B cell (primary cell): ENCODE results near the gene TRIM24. TPM values are rescaled to one million over a fixed set of nuclear protein-coding genes. Genes with fewer than 3 reads are reported as not detected.
"Not testable (repeated sequence)": the region's sequence is repeated elsewhere in the genome, so short reads cannot be mapped to it uniquely, and the experiment has no call there.

ENCODE experiments used
- ATAC-seq: fragments of 200-7000 bp; cut with Tn5 transposase; one replicate; pipeline ENCODE4 v1.10.0; 2021; ENCODE audit warnings: low read depth, mild to moderate bottlenecking, moderate number of reproducible peaks, moderate library complexity
- CTCF ChIA-PET: fragments of 350-600 bp; sonication (Branson Sonifier 250); formaldehyde crosslinking; loops from one replicate; lab custom pipeline; 2021; ENCODE audit warnings: antibody characterized with exemption, inconsistent platforms; lab: Charles Lee
- POLR2A ChIA-PET: fragments of 350-600 bp; sonication (Branson Sonifier 250); formaldehyde crosslinking; loops from one replicate; lab custom pipeline; 2021; ENCODE audit warnings: antibody characterized with exemption; lab: Charles Lee
- DNase-seq: peaks from one replicate; pipeline ENCODE4 v3.0.0; 2013
- H2AFZ ChIP-seq: 2 replicates; pipeline ENCODE4 v1.6.1; 2012; ENCODE audit warnings: mild to moderate bottlenecking, low read depth, low read length; ENCODE audit not compliant: insufficient read depth, poor library complexity, severe bottlenecking
- H3K27ac ChIP-seq, 2 donors: 1 replicate in 1 of 2; 2 replicates in 1 of 2; pipeline ENCODE4 v1.5.1; 2012 to 2013; ENCODE audit warnings: low read length in 2 of 2, mild to moderate bottlenecking in 2 of 2, moderate library complexity in 1 of 2
- H3K27me3 ChIP-seq, 4 experiments: fragments of 200-600 bp in 1 of 4; sonication (generic) in 1 of 4; replicated peaks in 1 of 4; 1 replicate in 2 of 4; 2 replicates in 2 of 4; pipeline versions ENCODE4 v1.6.1 to v1.7.0; 2013 to 2016; ENCODE audit warnings: low read length in 3 of 4, mild to moderate bottlenecking in 2 of 4, mixed read lengths in 1 of 4, moderate library complexity in 1 of 4; ENCODE audit not compliant: insufficient read depth in 4 of 4, control insufficient read depth in 3 of 4; ENCODE audit errors: control extremely low read depth in 1 of 4
- H3K36me3 ChIP-seq, 2 experiments: replicated peaks in 1 of 2; 1 replicate in 1 of 2; 2 replicates in 1 of 2; pipeline versions ENCODE4 v1.6.1 to v1.7.1; 2013; ENCODE audit warnings: low read length in 1 of 2; ENCODE audit not compliant: insufficient read depth in 2 of 2, control insufficient read depth in 1 of 2; ENCODE audit errors: control extremely low read depth in 1 of 2, extremely low read depth in 1 of 2
- H3K4me1 ChIP-seq, 2 donors: fragments of 200-600 bp in 1 of 2; sonication (generic) in 1 of 2; 1 replicate in 1 of 2; 2 replicates in 1 of 2; pipeline versions ENCODE4 v1.5.1 to v1.6.1; 2013 to 2017; ENCODE audit warnings: low read length in 2 of 2; ENCODE audit not compliant: control insufficient read depth in 2 of 2, insufficient read depth in 2 of 2
- H3K4me2 ChIP-seq: replicated peaks from 2 replicates; pipeline ENCODE3; 2012; ENCODE audit warnings: mild to moderate bottlenecking, low read depth, low read length; ENCODE audit not compliant: poor library complexity, severe bottlenecking
- H3K4me3 ChIP-seq, 5 experiments: fragments of 200-600 bp in 1 of 5; sonication (generic) in 1 of 5; 1 replicate in 3 of 5; 2 replicates in 2 of 5; pipeline versions ENCODE4 v1.5.1 to v1.7.0; 2011 to 2016; ENCODE audit warnings: low read length in 4 of 5, mild to moderate bottlenecking in 4 of 5, low read depth in 2 of 5, control low read depth in 1 of 5, moderate library complexity in 1 of 5; ENCODE audit not compliant: insufficient read depth in 1 of 5; ENCODE audit errors: control extremely low read depth in 1 of 5, extremely low read depth in 1 of 5
- H3K79me2 ChIP-seq: fragments of 200-600 bp; sonication (generic); one replicate; pipeline ENCODE4 v1.6.0; 2016; ENCODE audit warnings: low read length; ENCODE audit not compliant: control insufficient read depth, insufficient read depth
- H3K9ac ChIP-seq: fragments of 200-600 bp; sonication (generic); 2 replicates; pipeline ENCODE4 v1.6.1; 2017; ENCODE audit warnings: mild to moderate bottlenecking, low read length, moderate library complexity
- H3K9me3 ChIP-seq, 3 donors: one replicate each; pipeline versions ENCODE4 v1.6.1 to v1.7.1; 2013; ENCODE audit warnings: low read length in 2 of 3; ENCODE audit not compliant: control insufficient read depth in 2 of 3, insufficient read depth in 1 of 3; ENCODE audit errors: control extremely low read depth in 1 of 3
- H4K20me1 ChIP-seq: 2 replicates; pipeline ENCODE4 v1.6.0; 2012; ENCODE audit warnings: mild to moderate bottlenecking, low read length; ENCODE audit not compliant: insufficient read depth, control insufficient read depth, poor library complexity, severe bottlenecking
- H3K27ac Mint-ChIP-seq: one replicate; pipeline ENCODE4 v1.8.0; 2021; ENCODE audit warnings: mixed read lengths
- H3K27me3 Mint-ChIP-seq: one replicate; pipeline ENCODE4 v1.8.0; 2021; ENCODE audit warnings: mixed read lengths
- H3K4me1 Mint-ChIP-seq: one replicate; pipeline ENCODE4 v1.8.0; 2021; ENCODE audit warnings: mixed read lengths
- H3K4me3 Mint-ChIP-seq: one replicate; pipeline ENCODE4 v1.8.0; 2021; ENCODE audit warnings: mixed read lengths
- H3K9me3 Mint-ChIP-seq: one replicate; pipeline ENCODE4 v1.8.0; 2022; ENCODE audit warnings: mixed read lengths; ENCODE audit not compliant: insufficient read depth
- CTCF ChIP-seq: fragments of 200-600 bp; IDR thresholded peaks from one replicate; pipeline ENCODE4 v1.8.0; 2022; ENCODE audit warnings: antibody characterized with exemption, mild to moderate bottlenecking
- EZH2 ChIP-seq: IDR thresholded peaks from 2 replicates; pipeline ENCODE4 v1.6.1; 2012; ENCODE audit warnings: borderline replicate concordance, low read depth, mild to moderate bottlenecking, moderate library complexity, low read length; ENCODE audit not compliant: insufficient read depth, poor library complexity, severe bottlenecking
- WGBS: methylation state at CpG from one replicate; pipeline ENCODE4 v1.1.5; 2013; ENCODE audit warnings: missing lambda C conversion rate; ENCODE audit not compliant: insufficient coverage; 5-methylcytosine and 5-hydroxymethylcytosine counted together
- intact Hi-C: fragments of 100-400 bp; cut with micrococcal nuclease; formaldehyde crosslinking; loops from one replicate; pipeline ENCODE4 v1.10.0; 2022
- polyA plus RNA-seq: library from polyadenylated mRNA; depleted of rRNA; stranded (reverse); fragments of >200 nt; gene quantifications from 2 replicates; pipeline ENCODE4 v1.2.3, GENCODE V29; 2012
- total RNA-seq, 2 donors: library from RNA; stranded (reverse); fragments of 120-200 nt in 1 of 2; gene quantifications; 1 replicate in 1 of 2; 2 replicates in 1 of 2; pipeline versions ENCODE4 v1.2.3 to v1.2.4, GENCODE V29; 2013 to 2022

Gene TRIM24
- total and polyA plus RNA-seq, 2 donors (not counting 1 experiment from before 2014, with no cell fraction given) = 3.7 to 18.7 TPM

- WGBS = no CpG with 5 or more reads among the region's 3 CpGs
- Mint-ChIP-seq H3K9me3 (peaks cover 6% of the 10 kb centered on the region), H3K4me1 (no peaks in the 10 kb centered on the region), H3K27ac (no peak overlapping the region), H3K27me3 (peaks cover 7% of the 10 kb centered on the region), H3K4me3 (no peak overlapping the region)
- no peaks in the 10 kb centered on the region for H3K27me3 ChIP-seq
- no peaks in the 10 kb centered on the region for H3K36me3 ChIP-seq
- no peak overlapping the region for H3K9ac ChIP-seq
- no peaks in the 10 kb centered on the region for H4K20me1 ChIP-seq
- no peak overlapping the region for H2AFZ ChIP-seq
- H3K4me1 ChIP-seq = no peaks in the 10 kb centered on the region
- H3K27ac ChIP-seq = no peak overlapping the region
- DNase-seq = no peak
- no peak for ATAC-seq
- peaks cover 0 to 4% (median 0%) of the 10 kb centered on the region in 3 donors for H3K9me3 ChIP-seq
- CTCF ChIA-PET = no interaction called here
- no peaks in the 10 kb centered on the region for H3K79me2 ChIP-seq
- H3K4me3 ChIP-seq = no peak overlapping the region
- intact Hi-C loops = no loop called here
- H3K4me2 ChIP-seq = no peak overlapping the region
- POLR2A ChIA-PET = no interaction called here
- TF ChIP-seq EZH2 = no peak
- no peak for TF ChIP-seq CTCF
Observed at GRCh38 chr7:138417078-138417700, 42.9 kb upstream of the TRIM24 start.

GRCh38 chr7:138417764-138418163 is 42.3 kb upstream of the TRIM24 start:
- Histone ChIP-seq H3K4me1 (no peaks in the 10 kb centered on the region), H3K27ac (no peak overlapping the region), H3K79me2 (no peaks in the 10 kb centered on the region), H2AFZ (no peak overlapping the region), H3K36me3 (no peaks in the 10 kb centered on the region), H3K9me3 (peaks cover 0 to 4% (median 0%) of the 10 kb centered on the region in 3 donors), H3K4me3 (no peak overlapping the region), H3K9ac (no peak overlapping the region), H3K4me2 (no peak overlapping the region), H3K27me3 (no peaks in the 10 kb centered on the region), H4K20me1 (no peaks in the 10 kb centered on the region)
- CTCF ChIA-PET = no interaction called here
- Mint-ChIP-seq H3K4me1 (no peaks in the 10 kb centered on the region), H3K27ac (no peak overlapping the region), H3K27me3 (peaks cover 6% of the 10 kb centered on the region), H3K9me3 (peaks cover 6% of the 10 kb centered on the region), H3K4me3 (no peak overlapping the region)
- POLR2A ChIA-PET = no interaction called here
- WGBS = no CpG with 5 or more reads among the region's 1 CpG
- no peak for TF ChIP-seq CTCF
- TF ChIP-seq EZH2 = no peak
- ATAC-seq = no peak
- no peak for DNase-seq
- intact Hi-C loops = no loop called here

GRCh38 chr7:138418403-138418802 is 41.7 kb upstream of the TRIM24 start:
- intact Hi-C loops, ATAC-seq, H3K9me3 Mint-ChIP-seq, H2AFZ ChIP-seq, H3K9ac ChIP-seq, H4K20me1 ChIP-seq, POLR2A ChIA-PET, CTCF ChIA-PET, H3K36me3 ChIP-seq, H3K4me1 ChIP-seq, H3K27me3 ChIP-seq, H3K79me2 ChIP-seq, H3K4me3 ChIP-seq, H3K4me2 ChIP-seq, H3K27ac ChIP-seq, H3K4me1 Mint-ChIP-seq, DNase-seq, H3K4me3 Mint-ChIP-seq, H3K27me3 Mint-ChIP-seq, H3K27ac Mint-ChIP-seq, H3K9me3 ChIP-seq: not testable (repeated sequence)
- no CpG with 5 or more reads among the region's 1 CpG for WGBS
